Keratinocyte (primary cell): Measurements from ENCODE around the gene FRAT2. TPM values are rescaled to one million over a fixed set of nuclear protein-coding genes. Genes with fewer than 3 reads are reported as not detected.

Experiments used
- DNase-seq: peaks from one replicate; pipeline ENCODE4 v3.0.0-alpha.2; 2011; ENCODE audit warnings: low read depth, missing footprints, low spot score
- FAIRE-seq: peaks from 2 replicates; lab custom pipeline; 2011; peaks lifted over from hg19 to GRCh38; lab: Jason Lieb, UNC
- H2AFZ ChIP-seq: 2 replicates; pipeline ENCODE4 v1.6.0; 2012; ENCODE audit warnings: low read length, control low read depth, inconsistent platforms; ENCODE audit not compliant: control insufficient read depth
- H3K27ac ChIP-seq: 2 replicates; pipeline ENCODE4 v1.5.1; 2011; ENCODE audit warnings: low read length; ENCODE audit not compliant: control insufficient read depth, insufficient read depth
- H3K27me3 ChIP-seq: 3 replicates; pipeline ENCODE4 v1.6.0; 2011; ENCODE audit warnings: low read length; ENCODE audit not compliant: control insufficient read depth, insufficient read depth; ENCODE audit errors: extremely low read depth
- H3K36me3 ChIP-seq, 2 experiments: 2 replicates in 1 of 2; 3 replicates in 1 of 2; pipeline ENCODE4 v1.5.1; 2011; ENCODE audit warnings: low read length in 2 of 2, mild to moderate bottlenecking in 1 of 2; ENCODE audit not compliant: control insufficient read depth in 2 of 2, insufficient read depth in 2 of 2; ENCODE audit errors: extremely low read depth in 1 of 2
- H3K4me1 ChIP-seq: 3 replicates; pipeline ENCODE4 v1.5.1; 2011; ENCODE audit warnings: low read length; ENCODE audit not compliant: control insufficient read depth, insufficient read depth; ENCODE audit errors: extremely low read depth
- H3K4me2 ChIP-seq: 3 replicates; pipeline ENCODE4 v1.6.0; 2011; ENCODE audit warnings: low read depth, low read length; ENCODE audit not compliant: control insufficient read depth, insufficient read depth; ENCODE audit errors: extremely low read depth
- H3K4me3 ChIP-seq, 3 experiments: fragments of 200-600 bp in 1 of 3; sonication (generic) in 1 of 3; 2 replicates in 2 of 3; 3 replicates in 1 of 3; pipeline ENCODE4 v1.5.1; 2011 to 2016; ENCODE audit warnings: low read length in 3 of 3, mild to moderate bottlenecking in 3 of 3, control low read depth in 2 of 3, inconsistent platforms in 1 of 3, low read depth in 1 of 3, mixed read lengths in 1 of 3, mixed run types in 1 of 3, moderate library complexity in 1 of 3; ENCODE audit not compliant: control insufficient read depth in 2 of 3, insufficient read depth in 2 of 3; ENCODE audit errors: extremely low read depth in 1 of 3
- H3K79me2 ChIP-seq: 2 replicates; pipeline ENCODE4 v1.6.0; 2012; ENCODE audit warnings: low read length; ENCODE audit not compliant: control insufficient read depth, insufficient read depth
- H3K9ac ChIP-seq: 3 replicates; pipeline ENCODE4 v1.6.0; 2011; ENCODE audit warnings: low read length; ENCODE audit not compliant: control insufficient read depth, insufficient read depth; ENCODE audit errors: extremely low read depth
- H3K9me1 ChIP-seq: 3 replicates; pipeline ENCODE4 v1.6.0; 2011; ENCODE audit warnings: low read length; ENCODE audit not compliant: control insufficient read depth, insufficient read depth; ENCODE audit errors: extremely low read depth
- H3K9me3 ChIP-seq: 2 replicates; pipeline ENCODE4 v1.5.1; 2012; ENCODE audit warnings: low read depth, low read length; ENCODE audit not compliant: control insufficient read depth
- H4K20me1 ChIP-seq: 3 replicates; pipeline ENCODE4 v1.6.0; 2011; ENCODE audit warnings: low read length; ENCODE audit not compliant: control insufficient read depth, insufficient read depth; ENCODE audit errors: extremely low read depth
- CTCF ChIP-seq, 3 experiments: IDR thresholded peaks in 1 of 3; conservative IDR thresholded peaks in 1 of 3; optimal IDR thresholded peaks in 1 of 3; 2 replicates in 2 of 3; 3 replicates in 1 of 3; pipeline versions ENCODE3 to v1.5.1; 2011; ENCODE audit warnings: low read length in 3 of 3, mild to moderate bottlenecking in 3 of 3, moderate library complexity in 2 of 3, control low read depth in 1 of 3, inconsistent platforms in 1 of 3; ENCODE audit not compliant: insufficient read depth in 2 of 3; ENCODE audit errors: extremely low read depth in 1 of 3
- EZH2 ChIP-seq: IDR thresholded peaks from one replicate; pipeline ENCODE4 v1.6.1; 2012; ENCODE audit warnings: inconsistent platforms, mild to moderate bottlenecking, low read length, moderate library complexity
- dilution Hi-C: fragments of 300-500 bp; cut with MboI; formaldehyde crosslinking; loops from one replicate; pipeline ENCODE4 v1.7.0; 2020; ENCODE audit warnings: low sequenced_read_pairs; ENCODE audit not compliant: extremely low pct_ligation_motif_present
- polyA plus RNA-seq, 5 experiments: library from polyadenylated mRNA; depleted of rRNA in 3 of 5; stranded (reverse) in 3 of 5; stranded (forward) in 1 of 5; unstranded in 1 of 5; fragments of >200 nt; gene quantifications; 1 replicate in 1 of 5; 2 replicates in 3 of 5; 3 replicates in 1 of 5; pipeline versions ENCODE4 v1.2.1 to v1.2.3, GENCODE V29; 2011 to 2012; ENCODE audit warnings: missing spikeins in 2 of 5, low read depth in 1 of 5, low replicate concordance in 1 of 5

FRAT2 gene
- polyA plus RNA-seq, 1 donor (not counting 4 experiments of a cell fraction or from before 2014, with no cell fraction given): 5.5 TPM

- Histone ChIP-seq H3K4me2 (no peak overlapping the region), H3K27ac (no peak overlapping the region), H3K79me2 (no peaks in the 10 kb centered on the region), H2AFZ (no peak overlapping the region), H3K9me3 (no peaks in the 10 kb centered on the region), H3K9ac (no peak overlapping the region), H3K36me3 (no peaks in the 10 kb centered on the region), H4K20me1 (no peaks in the 10 kb centered on the region), H3K4me1 (no peaks in the 10 kb centered on the region), H3K4me3 (no peak overlapping the region), H3K27me3 (no peaks in the 10 kb centered on the region), H3K9me1 (no peaks in the 10 kb centered on the region)
- no peak for DNase-seq
- FAIRE-seq: no peak
- TF ChIP-seq EZH2 (no peak), CTCF (optimal IDR thresholded peaks at IDR 0.05 in 1 of 3, IDR thresholded peaks at IDR 0.05 in 1 of 3, conservative IDR thresholded peaks at IDR 0.05 in 1 of 3; ENCODE audit: extremely low read depth in 1 of 3, insufficient read depth in 2 of 3, low read length in 3 of 3) (no peak)
- dilution Hi-C loops: no loop called here
Observed at GRCh38 chr10:97312897-97313296, 21.6 kb downstream of the FRAT2 start.

- Histone ChIP-seq H3K9me1 (no peaks in the 10 kb centered on the region), H3K27me3 (no peaks in the 10 kb centered on the region), H3K36me3 (no peaks in the 10 kb centered on the region), H2AFZ (no peak overlapping the region), H3K79me2 (no peaks in the 10 kb centered on the region), H3K9ac (no peak overlapping the region), H3K4me1 (no peaks in the 10 kb centered on the region), H3K4me2 (no peak overlapping the region), H4K20me1 (no peaks in the 10 kb centered on the region), H3K9me3 (no peaks in the 10 kb centered on the region), H3K27ac (no peak overlapping the region), H3K4me3 (no peak overlapping the region)
- no peak for FAIRE-seq
- no peak for DNase-seq
- no peak for TF ChIP-seq EZH2
- no peak for TF ChIP-seq CTCF (optimal IDR thresholded peaks at IDR 0.05 in 1 of 3, IDR thresholded peaks at IDR 0.05 in 1 of 3, conservative IDR thresholded peaks at IDR 0.05 in 1 of 3; ENCODE audit: extremely low read depth in 1 of 3, insufficient read depth in 2 of 3, low read length in 3 of 3)
- dilution Hi-C loops: no loop called here
Observed at GRCh38 chr10:97311111-97311626, 23.4 kb downstream of the FRAT2 start.
